Gastroesophageal sphincter (tissue), 4 donors: ENCODE results near the gene TM9SF3. TPM values are rescaled to one million over a fixed set of nuclear protein-coding genes. Genes with fewer than 3 reads are reported as not detected.

Experiments
- ATAC-seq: fragments of 150-250 bp; one replicate; pipeline ENCODE4 v1.9.1; 2016; ENCODE audit warnings: mild to moderate bottlenecking, moderate library complexity
- H3K27ac ChIP-seq, 4 donors: fragments of 200-600 bp; sonication (generic) in 3 of 4; 1 replicate in 3 of 4; 2 replicates in 1 of 4; pipeline ENCODE4 v1.5.1; 2016 to 2019
- H3K27me3 ChIP-seq: fragments of 200-600 bp; sonication (generic); one replicate; pipeline ENCODE4 v1.5.1; 2019
- H3K36me3 ChIP-seq, 2 donors: fragments of 200-600 bp; sonication (generic); one replicate each; pipeline ENCODE4 v1.5.1; 2019; ENCODE audit warnings: control low read depth in 1 of 2
- H3K4me1 ChIP-seq, 3 donors: fragments of 200-600 bp; sonication (generic); 1 replicate in 2 of 3; 2 replicates in 1 of 3; pipeline ENCODE4 v1.5.1; 2016 to 2019; ENCODE audit warnings: control low read depth in 2 of 3
- H3K4me3 ChIP-seq, 2 donors: fragments of 200-600 bp; sonication (generic); one replicate each; pipeline ENCODE4 v1.5.1; 2019; ENCODE audit warnings: mild to moderate bottlenecking in 1 of 2, moderate library complexity in 1 of 2
- H3K9me3 ChIP-seq, 3 donors: fragments of 200-600 bp; sonication (generic); one replicate each; pipeline ENCODE4 v1.5.1; 2017 to 2019; ENCODE audit warnings: control low read depth in 2 of 3
- CTCF ChIP-seq, 4 experiments: fragments of 200-600 bp in 2 of 4; fragments of 450-650 bp in 2 of 4; sonication (generic) in 1 of 4; IDR thresholded peaks; one replicate each; pipeline ENCODE4 v1.5.1; 2017 to 2019; ENCODE audit warnings: antibody characterized with exemption in 4 of 4, mild to moderate bottlenecking in 2 of 4, moderate library complexity in 2 of 4
- EP300 ChIP-seq: sonication (generic); formaldehyde crosslinking; IDR thresholded peaks from one replicate; pipeline ENCODE4 v1.6.1; 2017; ENCODE audit warnings: antibody characterized with exemption, mild to moderate bottlenecking
- POLR2A ChIP-seq, 2 donors: fragments of 450-650 bp; IDR thresholded peaks; one replicate each; pipeline ENCODE4 v1.6.1; 2017; ENCODE audit warnings: antibody characterized with exemption in 2 of 2, mild to moderate bottlenecking in 2 of 2, moderate library complexity in 1 of 2
- POLR2AphosphoS5 ChIP-seq: sonication (generic); formaldehyde crosslinking; IDR thresholded peaks from one replicate; pipeline ENCODE4 v1.6.1; 2017; ENCODE audit warnings: antibody characterized with exemption
- WGBS, 2 donors: methylation state at CpG; one replicate each; pipeline ENCODE4 v1.1.5; 2018; ENCODE audit warnings: low coverage in 1 of 2; 5-methylcytosine and 5-hydroxymethylcytosine counted together
- small RNA-seq, 4 donors: library from RNA; depleted of rRNA; stranded (forward); fragments of <200 nt; gene quantifications; one replicate each; pipeline ENCODE3, GENCODE V24; 2016
- total RNA-seq, 4 donors: library from RNA; depleted of rRNA; stranded (reverse); fragments of >200 nt; gene quantifications; one replicate each; pipeline ENCODE4 v1.1.0, GENCODE V29; 2016

Gene TM9SF3
- total RNA-seq, 4 donors from 2014 or later = 88.6 to 121 (median 114) TPM

GRCh38 chr10:96473866-96474265 is 112.9 kb downstream of the TM9SF3 start:
- no peak for TF ChIP-seq POLR2A (IDR thresholded peaks at IDR 0.05)
- TF ChIP-seq EP300 = no peak
- no peak for TF ChIP-seq POLR2AphosphoS5
- TF ChIP-seq CTCF (IDR thresholded peaks at IDR 0.05) = no peak
- 73 to 74% methylated on average over 3 to 7 of the region's 9 CpGs for WGBS, 2 donors
- H3K27ac ChIP-seq = no peak overlapping the region
- H3K27me3 ChIP-seq = peaks cover 37% of the 10 kb centered on the region
- no peaks in the 10 kb centered on the region for H3K9me3 ChIP-seq
- H3K36me3 ChIP-seq = no peaks in the 10 kb centered on the region
- H3K4me3 ChIP-seq = no peak overlapping the region
- no peaks in the 10 kb centered on the region for H3K4me1 ChIP-seq
- no peak for ATAC-seq

- 50% methylated on average over 1 of the region's 4 CpGs; no CpG with 5 or more reads in 1 of the 2 donors for WGBS, 2 donors
- no peaks in the 10 kb centered on the region for H3K36me3 ChIP-seq
- ATAC-seq = peak; percentile 28
- TF ChIP-seq CTCF (IDR thresholded peaks at IDR 0.05) = no peak
- no peak for TF ChIP-seq POLR2A (IDR thresholded peaks at IDR 0.05)
- no peak for TF ChIP-seq POLR2AphosphoS5
- TF ChIP-seq EP300 = no peak
- no peaks in the 10 kb centered on the region for H3K4me1 ChIP-seq
- no peaks in the 10 kb centered on the region for H3K9me3 ChIP-seq
- peaks cover 39% of the 10 kb centered on the region for H3K27me3 ChIP-seq
- H3K4me3 ChIP-seq = no peak overlapping the region
- H3K27ac ChIP-seq = no peak overlapping the region
Observed at GRCh38 chr10:96470116-96470743, 116.6 kb downstream of the TM9SF3 start.

- Histone ChIP-seq H3K27ac (no peak overlapping the region), H3K4me1 (no peaks in the 10 kb centered on the region), H3K4me3 (no peak overlapping the region), H3K36me3 (no peaks in the 10 kb centered on the region), H3K27me3 (peaks cover 29% of the 10 kb centered on the region), H3K9me3 (no peaks in the 10 kb centered on the region)
- TF ChIP-seq CTCF (IDR thresholded peaks at IDR 0.05) (no peak), EP300 (no peak), POLR2A (IDR thresholded peaks at IDR 0.05) (no peak), POLR2AphosphoS5 (no peak)
- ATAC-seq = no peak
- 36 to 48% methylated on average over 5 of the region's 5 CpGs for WGBS, 2 donors
Observed at GRCh38 chr10:96468845-96469244, 118.0 kb downstream of the TM9SF3 start.

Small RNA genes lying within 50 kb of the gene (small RNA-seq; reads per million reads assigned to genes)
- gene RNA5SP324 = 0 reads per million in 4 donors

Other genes starting within 250 kb of the TM9SF3 start
- not detected for gene OPALIN, start 228.0 kb downstream of the TM9SF3 start, total RNA-seq
- under 1 TPM in 2 of 4 donors, not detected in 2; 0.20 to 0.31 TPM for gene TLL2, start 73.1 kb downstream of the TM9SF3 start, total RNA-seq
- 10 to 100 TPM in 1 of 4 donors, 1 to 10 TPM in 3; 3.1 to 15.5 (median 5.5) TPM for gene PIK3AP1, start 133.5 kb upstream of the TM9SF3 start, total RNA-seq
- gene LCOR, start 245.3 kb upstream of the TM9SF3 start, total RNA-seq = 100 to 1,000 TPM in 1 of 4 donors, 10 to 100 TPM in 3; 22.3 to 220 (median 38.5) TPM